CD14-positive monocyte (primary cell): Measurements from ENCODE around the gene TUBB4B. TPM values are rescaled to one million over a fixed set of nuclear protein-coding genes. Genes with fewer than 3 reads are reported as not detected.

Experiments
- DNase-seq, 3 donors: peaks; one replicate each; pipeline ENCODE4 v3.0.0-alpha.2; 2011 to 2022
- H2AFZ ChIP-seq: 2 replicates; pipeline ENCODE4 v1.6.0; 2012; ENCODE audit warnings: mild to moderate bottlenecking, low read depth, low read length, inconsistent platforms; ENCODE audit not compliant: insufficient read depth, poor library complexity, severe bottlenecking
- H3K27ac ChIP-seq, 2 donors: 1 replicate in 1 of 2; 2 replicates in 1 of 2; pipeline ENCODE4 v1.5.1; 2012 to 2013; ENCODE audit warnings: low read length in 2 of 2, control low read depth in 1 of 2, inconsistent platforms in 1 of 2, low read depth in 1 of 2, mild to moderate bottlenecking in 1 of 2
- H3K27me3 ChIP-seq, 2 donors: one replicate each; pipeline versions ENCODE4 v1.6.0 to v1.6.1; 2011 to 2013; ENCODE audit warnings: low read length in 2 of 2; ENCODE audit not compliant: control insufficient read depth in 2 of 2, insufficient read depth in 2 of 2
- H3K36me3 ChIP-seq, 2 donors: replicated peaks in 1 of 2; 1 replicate in 1 of 2; 2 replicates in 1 of 2; pipeline versions ENCODE4 v1.5.1 to v1.6.1; 2012 to 2013; ENCODE audit warnings: low read length in 2 of 2, control low read depth in 1 of 2, inconsistent platforms in 1 of 2, mild to moderate bottlenecking in 1 of 2; ENCODE audit not compliant: insufficient read depth in 2 of 2, control insufficient read depth in 1 of 2
- H3K4me1 ChIP-seq, 2 donors: 1 replicate in 1 of 2; 2 replicates in 1 of 2; pipeline versions ENCODE4 v1.5.1 to v1.6.1; 2012 to 2013; ENCODE audit warnings: low read length in 2 of 2, control low read depth in 1 of 2, inconsistent platforms in 1 of 2, mild to moderate bottlenecking in 1 of 2, moderate library complexity in 1 of 2; ENCODE audit not compliant: insufficient read depth in 2 of 2, control insufficient read depth in 1 of 2
- H3K4me2 ChIP-seq: replicated peaks from 2 replicates; pipeline ENCODE3; 2012; ENCODE audit warnings: low read length, moderate library complexity, mild to moderate bottlenecking; ENCODE audit not compliant: poor library complexity, severe bottlenecking; ENCODE audit errors: extremely low read depth
- H3K4me3 ChIP-seq, 3 experiments: fragments of 200-600 bp in 1 of 3; sonication (generic) in 1 of 3; replicated peaks in 1 of 3; 1 replicate in 2 of 3; 2 replicates in 1 of 3; pipeline ENCODE4 v1.5.1; 2011 to 2013; ENCODE audit warnings: low read length in 3 of 3, mild to moderate bottlenecking in 3 of 3, control low read depth in 2 of 3, low read depth in 2 of 3, inconsistent platforms in 1 of 3, moderate library complexity in 1 of 3
- H3K79me2 ChIP-seq: 2 replicates; pipeline ENCODE4 v1.6.0; 2012; ENCODE audit warnings: mild to moderate bottlenecking, control low read depth, inconsistent platforms, low read length, moderate library complexity; ENCODE audit not compliant: insufficient read depth
- H3K9ac ChIP-seq: 2 replicates; pipeline ENCODE4 v1.6.0; 2017; ENCODE audit warnings: low read length, mild to moderate bottlenecking; ENCODE audit not compliant: insufficient read depth, poor library complexity, severe bottlenecking
- H3K9me3 ChIP-seq, 2 donors: replicated peaks in 1 of 2; 1 replicate in 1 of 2; 2 replicates in 1 of 2; pipeline versions ENCODE4 v1.5.1 to v1.6.1; 2012 to 2013; ENCODE audit warnings: low read length in 2 of 2, control low read depth in 1 of 2; ENCODE audit not compliant: control insufficient read depth in 1 of 2, insufficient read depth in 1 of 2
- H4K20me1 ChIP-seq: 2 replicates; pipeline ENCODE4 v1.6.0; 2012; ENCODE audit warnings: mild to moderate bottlenecking, low read length, control low read depth, moderate library complexity; ENCODE audit not compliant: insufficient read depth
- H3K27ac Mint-ChIP-seq, 7 donors: one replicate each; pipeline ENCODE4 v1.8.0; 2020; ENCODE audit warnings: mild to moderate bottlenecking in 7 of 7, mixed read lengths in 7 of 7, moderate library complexity in 6 of 7, inconsistent platforms in 2 of 7
- H3K27me3 Mint-ChIP-seq, 3 donors: one replicate each; pipeline ENCODE4 v1.8.0; 2021 to 2022; ENCODE audit warnings: low read depth in 3 of 3, mild to moderate bottlenecking in 3 of 3, mixed read lengths in 3 of 3, moderate library complexity in 3 of 3, inconsistent platforms in 1 of 3
- H3K36me3 Mint-ChIP-seq, 2 donors: one replicate each; pipeline ENCODE4 v1.8.0; 2020; ENCODE audit warnings: mixed read lengths in 2 of 2, inconsistent platforms in 1 of 2, mild to moderate bottlenecking in 1 of 2
- H3K4me1 Mint-ChIP-seq: one replicate; pipeline ENCODE4 v1.8.0; 2020; ENCODE audit warnings: mild to moderate bottlenecking, mixed read lengths
- H3K4me3 Mint-ChIP-seq, 2 donors: one replicate each; pipeline ENCODE4 v1.8.0; 2020; ENCODE audit warnings: mild to moderate bottlenecking in 2 of 2, mixed read lengths in 2 of 2, moderate library complexity in 1 of 2
- H3K9me3 Mint-ChIP-seq, 7 donors: one replicate each; pipeline ENCODE4 v1.8.0; 2020 to 2022; ENCODE audit warnings: mixed read lengths in 7 of 7, mild to moderate bottlenecking in 6 of 7, moderate library complexity in 6 of 7, inconsistent platforms in 2 of 7
- CTCF ChIP-seq: fragments of 200-600 bp; IDR thresholded peaks from one replicate; pipeline ENCODE4 v1.8.0; 2022; ENCODE audit warnings: antibody characterized with exemption, mild to moderate bottlenecking
- WGBS: methylation state at CpG from one replicate; pipeline ENCODE4 v1.1.5; 2013; ENCODE audit warnings: missing lambda C conversion rate; ENCODE audit not compliant: insufficient coverage; 5-methylcytosine and 5-hydroxymethylcytosine counted together
- intact Hi-C, 2 donors: fragments of 100-400 bp; cut with micrococcal nuclease; formaldehyde crosslinking; loops; one replicate each; pipeline versions ENCODE4 v1.15.0 to v1.15.1; 2023
- polyA plus RNA-seq, 3 donors: library from polyadenylated mRNA; depleted of rRNA in 1 of 3; unstranded in 2 of 3; stranded (reverse) in 1 of 3; fragments of 300-500 nt in 2 of 3; fragments of >200 nt in 1 of 3; fragmentation: Illumina TruSeq in 2 of 3; gene quantifications; 1 replicate in 2 of 3; 2 replicates in 1 of 3; pipeline ENCODE4 v1.2.3, GENCODE V29; 2012 to 2021

Gene TUBB4B
- polyA plus RNA-seq, 3 donors, result 58.1 to 284 (median 70.8) TPM

GRCh38 chr9:137263506-137263905 is 22.4 kb downstream of the TUBB4B start:
- Mint-ChIP-seq H3K36me3 (peaks cover 35 to 69% of the 10 kb centered on the region in 2 donors), H3K27ac (peak overlapping the region in 2 of 7 donors; percentile 37 to 60), H3K4me3 (no peak overlapping the region), H3K9me3 (peaks cover 0 to 5% (median 0%) of the 10 kb centered on the region in 7 donors), H3K4me1 (peaks cover 15% of the 10 kb centered on the region), H3K27me3 (no peaks in the 10 kb centered on the region)
- H3K36me3 ChIP-seq, result peaks cover 41 to 55% of the 10 kb centered on the region in 2 donors
- peaks cover 29% of the 10 kb centered on the region for H4K20me1 ChIP-seq
- TF ChIP-seq CTCF, result no peak
- DNase-seq, result no peak
- no peaks in the 10 kb centered on the region for H3K27me3 ChIP-seq
- H3K4me3 ChIP-seq, result no peak overlapping the region
- no peak overlapping the region for H2AFZ ChIP-seq
- no peaks in the 10 kb centered on the region for H3K9me3 ChIP-seq
- intact Hi-C loops, result no loop called here
- H3K79me2 ChIP-seq, result peaks cover 3% of the 10 kb centered on the region
- peaks cover 12 to 16% of the 10 kb centered on the region in 2 donors for H3K4me1 ChIP-seq
- no peak overlapping the region for H3K9ac ChIP-seq
- H3K4me2 ChIP-seq, result no peak overlapping the region
- 98% methylated on average over 9 of the region's 10 CpGs for WGBS
- no peak overlapping the region for H3K27ac ChIP-seq

- Mint-ChIP-seq H3K4me1 (peaks cover 21% of the 10 kb centered on the region), H3K4me3 (no peak overlapping the region), H3K27ac (peak overlapping the region in 1 of 7 donors; percentile 18), H3K36me3 (peaks cover 34 to 67% of the 10 kb centered on the region in 2 donors), H3K9me3 (peaks cover 0 to 5% (median 0%) of the 10 kb centered on the region in 7 donors), H3K27me3 (no peaks in the 10 kb centered on the region)
- intact Hi-C loops, result no loop called here
- H3K4me3 ChIP-seq, result no peak overlapping the region
- no peak overlapping the region for H3K27ac ChIP-seq
- 98% methylated on average over 22 of the region's 22 CpGs for WGBS
- no peaks in the 10 kb centered on the region for H3K27me3 ChIP-seq
- peaks cover 3% of the 10 kb centered on the region for H3K79me2 ChIP-seq
- H3K36me3 ChIP-seq, result peaks cover 36 to 55% of the 10 kb centered on the region in 2 donors
- no peaks in the 10 kb centered on the region for H3K9me3 ChIP-seq
- TF ChIP-seq CTCF, result no peak
- no peak for DNase-seq
- no peak overlapping the region for H3K9ac ChIP-seq
- H3K4me2 ChIP-seq, result no peak overlapping the region
- H2AFZ ChIP-seq, result no peak overlapping the region
- H4K20me1 ChIP-seq, result peaks cover 29% of the 10 kb centered on the region
- H3K4me1 ChIP-seq, result peaks cover 18 to 21% of the 10 kb centered on the region in 2 donors
Measured at GRCh38 chr9:137264067-137264466, 23.0 kb downstream of the TUBB4B start.
